Neutrophil (primary cell): Measurements from ENCODE around the gene ZNF367.

ENCODE experiments used
- H3K27ac ChIP-seq: fragments of 200-600 bp; sonication (generic); 2 replicates; pipeline ENCODE4 v1.5.1; 2016; ENCODE audit warnings: mild to moderate bottlenecking, moderate library complexity
- H3K27me3 ChIP-seq: fragments of 200-600 bp; sonication (generic); 2 replicates; pipeline ENCODE4 v1.6.0; 2016; ENCODE audit warnings: mild to moderate bottlenecking
- H3K36me3 ChIP-seq: fragments of 200-600 bp; sonication (generic); 2 replicates; pipeline ENCODE4 v1.5.1; 2017
- H3K4me1 ChIP-seq, 2 experiments: fragments of 200-600 bp in 1 of 2; sonication (generic) in 1 of 2; 1 replicate in 1 of 2; 2 replicates in 1 of 2; pipeline versions ENCODE4 v1.5.1 to v1.6.1; 2013 to 2016; ENCODE audit warnings: low read depth in 1 of 2, low read length in 1 of 2, mild to moderate bottlenecking in 1 of 2, moderate library complexity in 1 of 2; ENCODE audit not compliant: control insufficient read depth in 1 of 2, insufficient read depth in 1 of 2
- H3K4me3 ChIP-seq, 2 experiments: fragments of 200-600 bp in 1 of 2; sonication (generic) in 1 of 2; 1 replicate in 1 of 2; 2 replicates in 1 of 2; pipeline ENCODE4 v1.5.1; 2013 to 2016; ENCODE audit warnings: low read depth in 1 of 2, low read length in 1 of 2, mild to moderate bottlenecking in 1 of 2, moderate library complexity in 1 of 2
- H3K9me3 ChIP-seq: fragments of 200-600 bp; sonication (generic); 2 replicates; pipeline ENCODE4 v1.5.1; 2016
- CTCF ChIP-seq: fragments of 200-600 bp; sonication (generic); IDR thresholded peaks from 2 replicates; pipeline ENCODE4 v1.5.1; 2016; ENCODE audit warnings: antibody characterized with exemption

Gene ZNF367

GRCh38 chr9:96395964-96396363, 22.2 kb downstream of the ZNF367 start:
- H3K27ac ChIP-seq: no peak overlapping the region
- H3K36me3 ChIP-seq: peaks cover 20% of the 10 kb centered on the region
- no peaks in the 10 kb centered on the region for H3K9me3 ChIP-seq
- no peaks in the 10 kb centered on the region for H3K27me3 ChIP-seq
- TF ChIP-seq CTCF: no peak
- H3K4me1 ChIP-seq: no peaks in the 10 kb centered on the region
- H3K4me3 ChIP-seq: no peak overlapping the region

- no peaks in the 10 kb centered on the region for H3K27me3 ChIP-seq
- H3K9me3 ChIP-seq: no peaks in the 10 kb centered on the region
- no peak overlapping the region for H3K27ac ChIP-seq
- TF ChIP-seq CTCF: no peak
- H3K4me1 ChIP-seq: no peaks in the 10 kb centered on the region
- H3K36me3 ChIP-seq: peaks cover 25% of the 10 kb centered on the region
- H3K4me3 ChIP-seq: no peak overlapping the region
These were observed 23.2 kb downstream of the ZNF367 start for GRCh38 chr9:96394832-96395496.

GRCh38 chr9:96392263-96392662, 25.9 kb downstream of the ZNF367 start:
- H3K27ac ChIP-seq: no peak overlapping the region
- no peak for TF ChIP-seq CTCF

GRCh38 chr9:96391021-96391765, 27.0 kb downstream of the ZNF367 start:
- H3K27me3 ChIP-seq: no peaks in the 10 kb centered on the region
- no peak overlapping the region for H3K4me3 ChIP-seq
- no peaks in the 10 kb centered on the region for H3K4me1 ChIP-seq
- H3K27ac ChIP-seq: no peak overlapping the region
- TF ChIP-seq CTCF: no peak
- H3K9me3 ChIP-seq: no peaks in the 10 kb centered on the region
- peaks cover 30% of the 10 kb centered on the region for H3K36me3 ChIP-seq

More at GRCh38 chr9:96392263-96392662, 25.9 kb downstream of the ZNF367 start:
- no peak overlapping the region for H3K4me3 ChIP-seq
- no peaks in the 10 kb centered on the region for H3K9me3 ChIP-seq
- H3K4me1 ChIP-seq: no peaks in the 10 kb centered on the region
- peaks cover 30% of the 10 kb centered on the region for H3K36me3 ChIP-seq
- H3K27me3 ChIP-seq: no peaks in the 10 kb centered on the region

GRCh38 chr9:96388144-96388543, 30.0 kb downstream of the ZNF367 start:
- Histone ChIP-seq H3K9me3 (no peaks in the 10 kb centered on the region), H3K4me3 (no peak overlapping the region), H3K27ac (no peak overlapping the region), H3K36me3 (peaks cover 25% of the 10 kb centered on the region), H3K27me3 (no peaks in the 10 kb centered on the region), H3K4me1 (peaks cover under 1 to 1% of the 10 kb centered on the region in 2 experiments)
- TF ChIP-seq CTCF: no peak
